SK-N-SH (cell line): ENCODE measurements around the gene MEOX1. TPM values are rescaled to one million over a fixed set of nuclear protein-coding genes. Genes with fewer than 3 reads are reported as not detected.

ENCODE experiments used
- CTCF ChIA-PET: fragments of 300-600, 350-600 bp; formaldehyde crosslinking; extraction: SDS; loops from one replicate; lab custom pipeline; 2021; lab: Yijun Ruan, JAX
- POLR2A ChIA-PET: fragments of 350-600 bp; sonication (Branson Sonifier 250); formaldehyde crosslinking; extraction: SDS; loops from one replicate; lab custom pipeline; 2020; ENCODE audit warnings: antibody characterized with exemption, inconsistent platforms; lab: Yijun Ruan, JAX
- DNase-seq: peaks from one replicate; pipeline ENCODE4 v3.0.0; 2012
- H2AFZ ChIP-seq: fragments of 200-600 bp; sonication (generic); 2 replicates; pipeline ENCODE4 v1.8.1; 2016; ENCODE audit warnings: antibody characterized with exemption, mild to moderate bottlenecking, low read depth
- H3F3A ChIP-seq: fragments of 200-600 bp; sonication (generic); replicated peaks from 2 replicates; pipeline ENCODE3; 2016; ENCODE audit warnings: antibody characterized with exemption, mild to moderate bottlenecking; ENCODE audit not compliant: insufficient read depth
- H3K27ac ChIP-seq, 2 experiments: fragments of 200-500 bp in 1 of 2; fragments of 200-600 bp in 1 of 2; sonication (Bioruptor generic) in 1 of 2; sonication (generic), shearing (Covaris generic) in 1 of 2; 2 replicates each; pipeline versions ENCODE4 v1.5.1 to v1.6.1; 2014 to 2016; ENCODE audit warnings: low read depth in 2 of 2, inconsistent platforms in 1 of 2, low read length in 1 of 2, mild to moderate bottlenecking in 1 of 2, mixed read lengths in 1 of 2
- H3K27me3 ChIP-seq: fragments of 200-600 bp; sonication (generic), shearing (Covaris generic); 2 replicates; pipeline ENCODE4 v1.6.1; 2016; ENCODE audit warnings: mixed run types; ENCODE audit not compliant: insufficient read depth
- H3K36me3 ChIP-seq, 2 experiments: fragments of 200-500 bp in 1 of 2; fragments of 200-600 bp in 1 of 2; sonication (Bioruptor generic) in 1 of 2; sonication (generic) in 1 of 2; replicated peaks in 1 of 2; 2 replicates each; pipeline versions ENCODE3 to v1.5.1; 2014 to 2016; ENCODE audit warnings: low read length in 1 of 2, mild to moderate bottlenecking in 1 of 2; ENCODE audit not compliant: insufficient read depth in 2 of 2, control insufficient read depth in 1 of 2
- H3K4me1 ChIP-seq, 2 experiments: fragments of 200-500 bp in 1 of 2; fragments of 200-600 bp in 1 of 2; sonication (Bioruptor generic) in 1 of 2; sonication (generic), shearing (Covaris generic) in 1 of 2; 2 replicates each; pipeline versions ENCODE4 v1.5.1 to v1.6.1; 2014 to 2016; ENCODE audit warnings: low read depth in 1 of 2, low read length in 1 of 2, mixed run types in 1 of 2; ENCODE audit not compliant: insufficient read depth in 2 of 2, control insufficient read depth in 1 of 2
- H3K4me2 ChIP-seq: fragments of 200-600 bp; sonication (generic), shearing (Covaris generic); 2 replicates; pipeline ENCODE4 v1.6.1; 2017; ENCODE audit warnings: mixed run types
- H3K4me3 ChIP-seq, 2 experiments: fragments of 200-500 bp in 1 of 2; fragments of 200-600 bp in 1 of 2; sonication (Bioruptor generic) in 1 of 2; sonication (generic), shearing (Covaris generic) in 1 of 2; 2 replicates each; pipeline versions ENCODE4 v1.5.1 to v1.8.1; 2014 to 2016; ENCODE audit warnings: low read depth in 2 of 2, inconsistent platforms in 1 of 2, low read length in 1 of 2, mild to moderate bottlenecking in 1 of 2, mixed read lengths in 1 of 2, moderate library complexity in 1 of 2
- H3K79me2 ChIP-seq: fragments of 200-600 bp; sonication (generic); 2 replicates; pipeline ENCODE4 v1.8.1; 2017; ENCODE audit warnings: mild to moderate bottlenecking; ENCODE audit not compliant: insufficient read depth
- H3K9ac ChIP-seq: fragments of 200-600 bp; sonication (generic); 2 replicates; pipeline ENCODE4 v1.6.1; 2017; ENCODE audit warnings: mixed run types
- H3K9me2 ChIP-seq: fragments of 200-600 bp; sonication (generic); 2 replicates; pipeline ENCODE4 v1.6.1; 2017; ENCODE audit warnings: mixed run types
- H3K9me3 ChIP-seq: fragments of 200-600 bp; sonication (generic); 2 replicates; pipeline ENCODE4 v1.6.1; 2017; ENCODE audit warnings: mixed run types, mild to moderate bottlenecking, moderate library complexity
- H4K20me1 ChIP-seq: fragments of 200-600 bp; sonication (generic); 2 replicates; pipeline ENCODE4 v1.6.1; 2017; ENCODE audit warnings: mild to moderate bottlenecking, mixed run types; ENCODE audit not compliant: insufficient read depth
- CHD2 ChIP-seq: fragments of 150-350 bp; IDR thresholded peaks from 2 replicates; pipeline ENCODE4 v1.6.1; 2018; ENCODE audit warnings: low read length; ENCODE audit not compliant: partially characterized antibody
- ELF1 ChIP-seq: IDR thresholded peaks from 2 replicates; pipeline ENCODE4 v1.4.0; 2012
- EP300 ChIP-seq, 2 experiments: IDR thresholded peaks; 2 replicates each; pipeline versions ENCODE4 v1.4.0 to v1.6.1; 2012; ENCODE audit warnings: borderline replicate concordance in 1 of 2, low read depth in 1 of 2, low read length in 1 of 2
- FOXJ3 ChIP-seq: sonication (generic); formaldehyde crosslinking; IDR thresholded peaks from 2 replicates; pipeline ENCODE4 v1.5.1; 2020; ENCODE audit warnings: mild to moderate bottlenecking, missing genetic modification reagents
- GABPA ChIP-seq: IDR thresholded peaks from 2 replicates; pipeline ENCODE4 v1.4.0; 2012; ENCODE audit warnings: low read depth, mild to moderate bottlenecking
- GATA2 ChIP-seq: sonication (generic); formaldehyde crosslinking; IDR thresholded peaks from 2 replicates; pipeline ENCODE4 v1.5.0; 2020; ENCODE audit warnings: mild to moderate bottlenecking, missing genetic modification reagents
- MAX ChIP-seq: IDR thresholded peaks from 2 replicates; pipeline ENCODE4 v1.4.0; 2012; ENCODE audit warnings: low read depth
- MEF2A ChIP-seq: IDR thresholded peaks from 2 replicates; pipeline ENCODE4 v1.4.0; 2012; ENCODE audit warnings: low read depth, borderline replicate concordance
- NFIC ChIP-seq: IDR thresholded peaks from 2 replicates; pipeline ENCODE4 v1.4.0; 2012; ENCODE audit warnings: borderline replicate concordance
- NRF1 ChIP-seq: IDR thresholded peaks from 2 replicates; pipeline ENCODE4 v1.6.1; 2012; ENCODE audit warnings: low read depth, mild to moderate bottlenecking, low read length
- SMC3 ChIP-seq: IDR thresholded peaks from 2 replicates; pipeline ENCODE4 v1.6.1; 2012; ENCODE audit warnings: low read depth, low read length, improper control_type of control experiment
- TAF1 ChIP-seq: IDR thresholded peaks from 2 replicates; pipeline ENCODE4 v1.6.1; 2012; ENCODE audit warnings: low read depth, mild to moderate bottlenecking, low read length, moderate library complexity, borderline replicate concordance
- TCF12 ChIP-seq: IDR thresholded peaks from 2 replicates; pipeline ENCODE4 v1.4.0; 2012
- TEAD4 ChIP-seq: IDR thresholded peaks from 2 replicates; pipeline ENCODE4 v1.4.0; 2012; ENCODE audit warnings: mild to moderate bottlenecking, borderline replicate concordance; ENCODE audit not compliant: insufficient read depth
- WGBS: methylation state at CpG from one replicate; pipeline ENCODE4 v1.1.6; 2017; ENCODE audit warnings: low lambda C conversion rate; 5-methylcytosine and 5-hydroxymethylcytosine counted together
- polyA plus RNA-seq, 3 experiments: library from polyadenylated mRNA; depleted of rRNA; stranded (reverse); fragments of >200 nt; gene quantifications; 2 replicates each; pipeline ENCODE4 v1.2.3, GENCODE V29; 2012
- TF ChIP-seq, protein P1 (sequence below): IDR thresholded peaks from 2 replicates; pipeline ENCODE4 v1.6.1; 2012; ENCODE audit warnings: mild to moderate bottlenecking, low read depth, low read length, moderate library complexity
- TF ChIP-seq, protein P2 (sequence below): IDR thresholded peaks from 2 replicates; pipeline ENCODE4 v1.4.0; 2012; ENCODE audit warnings: low read depth, borderline replicate concordance

The MEOX1 gene
- polyA plus RNA-seq, 1 of the 3 experiments (the other 2 are of a cell fraction), result 0.05 TPM

- ChIA-PET POLR2A (no interaction called here), CTCF (interaction anchor here (3.9 kb wide), 1 partner anchor 39 kb away, joined by 14 read pairs; no protein-coding TSS in a partner anchor)
Measured at GRCh38 chr17:43616029-43616351, 45.7 kb downstream of the MEOX1 start.

DNA sequence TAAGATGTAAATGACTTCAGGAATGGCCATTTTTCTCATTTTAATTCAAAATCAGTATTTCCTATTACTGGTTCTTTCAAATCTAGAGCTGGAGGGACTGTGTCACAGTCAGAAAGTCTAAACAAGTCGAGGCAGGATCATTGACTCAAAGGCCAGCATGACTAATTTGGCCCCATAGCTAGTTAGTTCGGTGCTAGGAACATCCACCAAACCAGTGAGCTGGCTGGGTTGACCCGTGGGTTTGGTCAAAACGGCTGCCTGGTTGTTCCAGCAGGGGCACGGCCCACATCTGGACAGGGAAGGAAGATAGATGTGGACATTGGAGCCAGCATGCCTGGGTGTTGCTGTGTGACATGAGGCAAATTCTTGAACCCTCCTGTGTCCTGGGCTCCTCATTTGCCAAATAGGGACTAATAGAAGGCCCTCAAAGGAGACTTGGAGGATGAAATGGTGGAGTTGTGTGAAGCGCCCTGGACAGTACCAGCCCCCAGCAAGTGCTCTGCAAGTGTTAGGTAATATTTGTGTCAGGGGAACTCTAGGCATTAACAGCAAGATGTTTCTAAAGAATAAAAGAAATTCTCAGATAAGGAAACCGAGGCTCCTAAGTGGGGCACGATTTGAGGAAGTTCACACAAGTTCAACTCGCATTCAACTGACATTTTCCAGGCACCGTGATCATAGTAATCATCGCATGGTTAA, 46.2 kb downstream of the MEOX1 start:
- DNase-seq, result no peak
- Histone ChIP-seq H2AFZ (no peak overlapping the region), H3F3A (no peaks in the 10 kb centered on the region), H3K36me3 (no peaks in the 10 kb centered on the region), H3K9me3 (no peaks in the 10 kb centered on the region), H3K27me3 (no peaks in the 10 kb centered on the region), H3K9ac (no peak overlapping the region), H4K20me1 (no peaks in the 10 kb centered on the region), H3K27ac (no peak overlapping the region), H3K79me2 (no peaks in the 10 kb centered on the region), H3K4me1 (no peaks in the 10 kb centered on the region), H3K9me2 (no peaks in the 10 kb centered on the region), H3K4me3 (no peak overlapping the region), H3K4me2 (no peak overlapping the region)
- TF ChIP-seq TAF1, result no peak
- no peak for TF ChIP-seq GABPA
- TF ChIP-seq, protein P1, sequence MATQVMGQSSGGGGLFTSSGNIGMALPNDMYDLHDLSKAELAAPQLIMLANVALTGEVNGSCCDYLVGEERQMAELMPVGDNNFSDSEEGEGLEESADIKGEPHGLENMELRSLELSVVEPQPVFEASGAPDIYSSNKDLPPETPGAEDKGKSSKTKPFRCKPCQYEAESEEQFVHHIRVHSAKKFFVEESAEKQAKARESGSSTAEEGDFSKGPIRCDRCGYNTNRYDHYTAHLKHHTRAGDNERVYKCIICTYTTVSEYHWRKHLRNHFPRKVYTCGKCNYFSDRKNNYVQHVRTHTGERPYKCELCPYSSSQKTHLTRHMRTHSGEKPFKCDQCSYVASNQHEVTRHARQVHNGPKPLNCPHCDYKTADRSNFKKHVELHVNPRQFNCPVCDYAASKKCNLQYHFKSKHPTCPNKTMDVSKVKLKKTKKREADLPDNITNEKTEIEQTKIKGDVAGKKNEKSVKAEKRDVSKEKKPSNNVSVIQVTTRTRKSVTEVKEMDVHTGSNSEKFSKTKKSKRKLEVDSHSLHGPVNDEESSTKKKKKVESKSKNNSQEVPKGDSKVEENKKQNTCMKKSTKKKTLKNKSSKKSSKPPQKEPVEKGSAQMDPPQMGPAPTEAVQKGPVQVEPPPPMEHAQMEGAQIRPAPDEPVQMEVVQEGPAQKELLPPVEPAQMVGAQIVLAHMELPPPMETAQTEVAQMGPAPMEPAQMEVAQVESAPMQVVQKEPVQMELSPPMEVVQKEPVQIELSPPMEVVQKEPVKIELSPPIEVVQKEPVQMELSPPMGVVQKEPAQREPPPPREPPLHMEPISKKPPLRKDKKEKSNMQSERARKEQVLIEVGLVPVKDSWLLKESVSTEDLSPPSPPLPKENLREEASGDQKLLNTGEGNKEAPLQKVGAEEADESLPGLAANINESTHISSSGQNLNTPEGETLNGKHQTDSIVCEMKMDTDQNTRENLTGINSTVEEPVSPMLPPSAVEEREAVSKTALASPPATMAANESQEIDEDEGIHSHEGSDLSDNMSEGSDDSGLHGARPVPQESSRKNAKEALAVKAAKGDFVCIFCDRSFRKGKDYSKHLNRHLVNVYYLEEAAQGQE, result no peak
- TF ChIP-seq NFIC, result no peak
- no peak for TF ChIP-seq SMC3
- no peak for TF ChIP-seq NRF1
- no peak for TF ChIP-seq TCF12
- no peak for TF ChIP-seq CHD2
- no peak for TF ChIP-seq MEF2A
- TF ChIP-seq ELF1, result no peak
- TF ChIP-seq TEAD4, result no peak
- TF ChIP-seq GATA2 (CRISPR knock-in tag), result no peak
- TF ChIP-seq FOXJ3 (CRISPR knock-in tag), result no peak
- TF ChIP-seq MAX, result no peak
- ChIA-PET CTCF (interaction anchor here (2.0 kb wide), 1 partner anchor 11 kb away, joined by 8 read pairs; no protein-coding TSS in a partner anchor), POLR2A (no interaction called here)
- 67% methylated on average over 11 of the region's 11 CpGs for WGBS

More at GRCh38 chr17:43616029-43616351, 45.7 kb downstream of the MEOX1 start:
- no peaks in the 10 kb centered on the region for H3K27me3 ChIP-seq
- WGBS, result 93% methylated on average over 1 of the region's 1 CpG
- no peak overlapping the region for H3K4me2 ChIP-seq
- H3K4me1 ChIP-seq, result no peaks in the 10 kb centered on the region
- no peaks in the 10 kb centered on the region for H3K36me3 ChIP-seq
- H3K9ac ChIP-seq, result no peak overlapping the region
- H2AFZ ChIP-seq, result no peak overlapping the region
- no peaks in the 10 kb centered on the region for H3F3A ChIP-seq
- H3K4me3 ChIP-seq, result no peak overlapping the region
- TF ChIP-seq MAX (no peak), TEAD4 (no peak), EP300 (IDR thresholded peaks at IDR 0.05; ENCODE audit: borderline replicate concordance in 1 of 2, low read depth in 1 of 2, low read length in 1 of 2) (no peak)
- TF ChIP-seq, protein P2, sequence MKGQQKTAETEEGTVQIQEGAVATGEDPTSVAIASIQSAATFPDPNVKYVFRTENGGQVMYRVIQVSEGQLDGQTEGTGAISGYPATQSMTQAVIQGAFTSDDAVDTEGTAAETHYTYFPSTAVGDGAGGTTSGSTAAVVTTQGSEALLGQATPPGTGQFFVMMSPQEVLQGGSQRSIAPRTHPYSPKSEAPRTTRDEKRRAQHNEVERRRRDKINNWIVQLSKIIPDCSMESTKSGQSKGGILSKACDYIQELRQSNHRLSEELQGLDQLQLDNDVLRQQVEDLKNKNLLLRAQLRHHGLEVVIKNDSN, result no peak
- H4K20me1 ChIP-seq, result no peaks in the 10 kb centered on the region
- no peaks in the 10 kb centered on the region for H3K9me3 ChIP-seq
- DNase-seq, result no peak
- H3K9me2 ChIP-seq, result no peaks in the 10 kb centered on the region
- no peaks in the 10 kb centered on the region for H3K79me2 ChIP-seq
- H3K27ac ChIP-seq, result no peak overlapping the region
